GM23338 (cell line): Measurements from ENCODE around the gene GNAT3. TPM values are rescaled to one million over a fixed set of nuclear protein-coding genes. Genes with fewer than 3 reads are reported as not detected.

Source experiments
- CREB1 ChIP-seq: fragments of 250-450 bp; sonication (Bioruptor Pico); IDR thresholded peaks from 2 replicates; pipeline ENCODE4 v1.5.0; 2020; ENCODE audit warnings: low read depth, mild to moderate bottlenecking, moderate library complexity
- CTCF ChIP-seq, 2 experiments: fragments of 200-600 bp in 1 of 2; sonication (generic) in 1 of 2; conservative IDR thresholded peaks; 2 replicates each; pipeline versions ENCODE4 v1.5.1 to v1.6.1; 2016 to 2017; ENCODE audit warnings: antibody characterized with exemption in 2 of 2, low read depth in 2 of 2, mild to moderate bottlenecking in 2 of 2, moderate library complexity in 1 of 2
- EZH2 ChIP-seq: fragments of 200-600 bp; sonication (generic); IDR thresholded peaks from one replicate; pipeline ENCODE4 v1.8.0; 2017; ENCODE audit warnings: antibody characterized with exemption, mild to moderate bottlenecking, low read depth; ENCODE audit not compliant: unreplicated experiment
- JUNB ChIP-seq: IDR thresholded peaks from one replicate; pipeline ENCODE4 v1.6.1; 2016; ENCODE audit warnings: antibody characterized with exemption; ENCODE audit not compliant: unreplicated experiment
- POLR2AphosphoS5 ChIP-seq: IDR thresholded peaks from 2 replicates; pipeline ENCODE4 v1.6.1; 2016; ENCODE audit warnings: antibody characterized with exemption, low read depth
- STAT1 ChIP-seq: IDR thresholded peaks from one replicate; pipeline ENCODE4 v1.6.1; 2016; ENCODE audit warnings: antibody characterized with exemption; ENCODE audit not compliant: unreplicated experiment
- ZNF331 ChIP-seq: fragments of 250-450 bp; sonication (Bioruptor Pico); IDR thresholded peaks from 2 replicates; pipeline ENCODE4 v1.5.0; 2020; ENCODE audit warnings: low read depth, mild to moderate bottlenecking, moderate library complexity
- ZNF462 ChIP-seq: fragments of 250-450 bp; sonication (Bioruptor Pico); IDR thresholded peaks from 2 replicates; pipeline ENCODE4 v1.5.0; 2020; ENCODE audit warnings: mild to moderate bottlenecking, moderate library complexity
- polyA plus RNA-seq: library from polyadenylated mRNA; unstranded; fragments of >200 nt; fragmentation: Nextera tagmentation; extraction: Ambion mirVana; gene quantifications from 2 replicates; pipeline ENCODE4 v1.2.1, GENCODE V29; 2016
- total RNA-seq: library from RNA; depleted of rRNA; stranded (reverse); fragments of >200 nt; shearing (Covaris generic); gene quantifications from 2 replicates; pipeline ENCODE4 v1.2.3, GENCODE V29; 2014

The GNAT3 gene
- total and polyA plus RNA-seq, 2 experiments from 2014 or later: not detected

GRCh38 chr7:80472491-80473200 lies 39.2 kb downstream of the GNAT3 start (continued):
- TF ChIP-seq ZNF462 (CRISPR knock-in tag) (no peak), POLR2AphosphoS5 (no peak), ZNF331 (CRISPR knock-in tag) (no peak), CTCF (conservative IDR thresholded peaks at IDR 0.05; ENCODE audit: low read depth in 2 of 2) (no peak), JUNB (no peak), STAT1 (no peak), EZH2 (no peak), CREB1 (CRISPR knock-in tag) (no peak)
